HG03066 (cell line): ENCODE measurements around the gene GOLGA1.
A peak's percentile ranks its signal among the peaks of the same experiment; 100 is the strongest.
"Not testable (repeated sequence)": the region's sequence is repeated elsewhere in the genome, so short reads cannot be mapped to it uniquely, and the experiment has no call there.

ENCODE experiments used
- ATAC-seq: cut with Tn5 transposase; IDR thresholded peaks from one replicate; pipeline ENCODE4 v1.9.1; 2021; ENCODE audit warnings: low read depth; ENCODE audit not compliant: unreplicated experiment

The GOLGA1 gene

GRCh38 chr9:124940521-124940893, 376 bp downstream of the GOLGA1 start:
- ATAC-seq, result peak; percentile 31

- ATAC-seq, result no peak
Measured at GRCh38 chr9:124939944-124940343, 939 bp downstream of the GOLGA1 start.

GRCh38 chr9:124934290-124934689, 6.6 kb downstream of the GOLGA1 start:
- peak; percentile 65 for ATAC-seq

- ATAC-seq, result no peak
Measured at GRCh38 chr9:124932333-124932732, 8.6 kb downstream of the GOLGA1 start.

GRCh38 chr9:124929464-124929863, 11.4 kb downstream of the GOLGA1 start:
- ATAC-seq, result no peak

- no peak for ATAC-seq
Measured at GRCh38 chr9:124928116-124928515, 12.8 kb downstream of the GOLGA1 start.

- ATAC-seq, result not testable (repeated sequence)
Measured at GRCh38 chr9:124920394-124920793, 20.5 kb downstream of the GOLGA1 start.

GRCh38 chr9:124914753-124915405, 26.0 kb downstream of the GOLGA1 start:
- no peak for ATAC-seq

GRCh38 chr9:124913378-124913777, 27.5 kb downstream of the GOLGA1 start:
- no peak for ATAC-seq

- ATAC-seq, result no peak
Measured at GRCh38 chr9:124911766-124912165, 29.1 kb downstream of the GOLGA1 start.

GRCh38 chr9:124908098-124908497, 32.8 kb downstream of the GOLGA1 start:
- ATAC-seq, result no peak

- ATAC-seq, result no peak
Measured at GRCh38 chr9:124906966-124907365, 33.9 kb downstream of the GOLGA1 start.

GRCh38 chr9:124899845-124900244, 41.0 kb downstream of the GOLGA1 start:
- ATAC-seq, result no peak

GRCh38 chr9:124897570-124898460, 43.1 kb downstream of the GOLGA1 start:
- ATAC-seq, result no peak

- no peak for ATAC-seq
Measured at GRCh38 chr9:124894741-124895170, 46.1 kb downstream of the GOLGA1 start.

GRCh38 chr9:124894035-124894740, 46.7 kb downstream of the GOLGA1 start:
- ATAC-seq, result no peak

- no peak for ATAC-seq
Measured at GRCh38 chr9:124890179-124890578, 50.7 kb downstream of the GOLGA1 start.

- ATAC-seq, result no peak
Measured at GRCh38 chr9:124889006-124889405, 51.9 kb downstream of the GOLGA1 start.

GRCh38 chr9:124887832-124888231, 53.1 kb downstream of the GOLGA1 start:
- no peak for ATAC-seq

GRCh38 chr9:124886866-124887492, 53.9 kb downstream of the GOLGA1 start:
- ATAC-seq, result no peak

GRCh38 chr9:124886461-124886860, 54.4 kb downstream of the GOLGA1 start:
- ATAC-seq, result no peak
